Right forelimb (tissue), 1 donor: Measurements from ENCODE around the gene PRDM12.

ENCODE experiments used
- DNase-seq: peaks from one replicate; pipeline ENCODE4 v3.0.0-alpha.2; 2018

Gene PRDM12

DNA sequence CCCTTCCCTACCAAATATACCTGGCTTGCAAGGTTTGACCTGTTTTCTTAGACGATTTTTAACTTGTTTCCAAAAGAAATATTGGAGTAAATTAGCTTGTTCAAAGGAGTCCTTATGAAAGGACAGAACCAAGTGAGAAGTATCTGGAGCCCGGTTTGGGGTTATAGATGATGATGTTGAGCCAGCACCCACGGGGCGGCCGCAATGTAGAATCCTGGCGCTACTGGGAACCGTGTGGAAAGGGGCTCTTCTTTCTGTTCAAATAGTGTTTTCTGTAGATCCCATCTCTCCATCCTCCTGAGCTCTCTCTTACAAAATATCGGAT, 28.7 kb downstream of the PRDM12 start:
- no peak for DNase-seq

GRCh38 chr9:130693426-130694191, 29.2 kb downstream of the PRDM12 start, which contains the start of gene EXOSC2:
TSS of gene EXOSC2 (plus strand) at chr9:130693780. CDS start at chr9:130693792, 12 bp downstream.
- DNase-seq = peak; percentile 98

DNA sequence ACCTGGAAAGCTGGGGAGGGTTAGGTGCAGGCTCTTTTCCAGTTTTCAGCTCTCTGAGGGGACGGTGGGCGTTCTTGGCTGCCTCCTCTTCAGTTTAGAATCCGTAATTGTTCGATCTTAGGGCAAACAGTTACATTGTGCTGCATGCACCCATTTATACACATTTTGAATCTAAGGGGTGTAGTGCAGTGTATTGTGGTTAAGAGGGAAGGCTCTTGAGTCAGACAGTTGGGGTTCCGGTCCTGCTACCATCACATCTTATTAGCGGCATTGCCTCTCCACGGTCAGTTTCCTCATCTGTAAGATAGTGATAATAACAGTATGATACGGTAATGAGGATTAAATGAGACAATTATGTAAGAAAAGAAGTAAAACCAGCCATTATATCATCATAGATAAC, 29.8 kb downstream of the PRDM12 start:
- DNase-seq = no peak

DNA sequence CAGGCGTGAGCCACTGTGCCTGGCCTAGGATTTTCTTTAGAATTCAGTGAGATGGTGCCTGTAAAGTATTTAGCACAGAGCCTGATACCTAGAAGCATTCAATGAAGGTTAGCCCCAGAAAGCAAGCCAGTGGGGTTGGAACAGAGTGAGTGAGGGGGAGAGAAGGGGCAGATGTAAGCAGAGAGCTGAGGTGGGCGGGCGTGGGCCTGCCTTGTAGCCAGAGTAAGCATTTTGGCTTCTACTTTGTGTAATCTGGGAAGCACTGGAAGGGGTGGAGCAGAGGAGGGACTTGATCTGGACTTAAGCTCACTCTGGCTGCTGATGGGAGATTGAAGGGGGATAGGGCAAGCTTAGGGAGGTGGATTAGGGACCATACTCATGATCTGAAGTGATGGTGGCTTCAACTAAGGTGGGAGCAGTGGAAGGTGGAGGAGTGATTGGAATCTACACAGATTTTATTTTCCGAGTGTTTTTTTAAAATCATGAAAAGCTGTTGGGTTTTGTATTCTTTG, 31.8 kb downstream of the PRDM12 start:
- no peak for DNase-seq

DNA sequence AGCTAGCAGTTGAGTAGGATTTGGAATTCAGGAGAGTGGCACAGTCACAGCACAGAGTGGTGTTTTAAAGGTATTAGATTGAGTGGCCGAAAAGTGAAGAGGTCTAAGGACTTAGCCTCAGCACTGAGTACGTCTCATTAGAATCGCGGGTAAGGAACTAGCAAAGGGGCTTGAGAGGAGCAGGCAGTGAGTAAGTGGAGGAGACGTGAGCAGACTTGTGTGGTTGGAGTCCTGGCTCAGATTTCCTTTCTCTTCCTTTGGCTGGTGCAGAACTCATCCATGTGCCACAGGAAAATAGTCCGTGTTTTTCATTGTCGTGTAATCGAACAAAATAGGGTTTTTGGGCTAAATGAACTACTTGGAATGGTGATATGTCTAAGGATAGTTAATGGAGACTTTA, 32.6 kb downstream of the PRDM12 start:
- no peak for DNase-seq

DNA sequence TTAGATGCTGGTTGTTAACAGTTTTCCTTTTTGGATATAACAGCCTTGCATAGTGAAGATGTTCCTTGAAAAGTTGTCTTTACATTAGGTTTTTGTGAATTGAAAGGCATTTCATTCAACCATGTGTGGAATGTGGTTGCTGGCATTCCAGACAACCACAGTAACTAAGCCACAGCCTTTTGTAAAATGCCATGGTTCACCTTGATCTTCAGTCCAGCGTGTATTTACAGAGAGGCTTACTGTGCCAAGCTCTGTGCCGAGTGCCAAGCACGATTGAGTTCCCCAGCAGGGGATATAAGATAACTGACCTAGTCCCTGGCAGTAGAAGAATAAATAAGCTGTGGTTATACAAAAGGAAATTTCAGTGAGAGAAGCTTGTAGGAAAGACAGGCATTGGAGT, 34.1 kb downstream of the PRDM12 start:
- no peak for DNase-seq

DNA sequence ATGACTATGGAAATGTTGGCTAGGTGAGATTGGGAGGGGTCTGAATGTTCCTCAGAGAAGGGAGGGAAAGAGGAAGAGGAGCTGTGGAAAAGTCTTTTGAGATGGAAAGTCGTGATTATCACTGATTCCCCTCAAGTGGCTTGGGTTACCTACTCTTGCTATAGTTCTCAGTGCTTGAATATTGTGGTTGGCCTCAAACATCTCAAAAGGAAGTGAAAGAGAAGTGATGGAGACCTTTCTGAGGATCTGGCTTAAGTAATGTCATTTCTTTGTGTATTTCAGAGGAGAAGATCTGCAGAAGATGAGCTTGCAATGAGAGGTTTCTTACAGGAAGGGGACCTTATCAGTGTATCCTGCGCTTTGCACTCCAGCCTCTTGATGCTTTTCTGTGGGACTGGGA, 34.7 kb downstream of the PRDM12 start:
- no peak for DNase-seq

- DNase-seq = peak; percentile 77
Measured at GRCh38 chr9:130701059-130702022, 36.9 kb downstream of the PRDM12 start.

GRCh38 chr9:130703501-130703900, 39.1 kb downstream of the PRDM12 start:
- DNase-seq = no peak

DNA sequence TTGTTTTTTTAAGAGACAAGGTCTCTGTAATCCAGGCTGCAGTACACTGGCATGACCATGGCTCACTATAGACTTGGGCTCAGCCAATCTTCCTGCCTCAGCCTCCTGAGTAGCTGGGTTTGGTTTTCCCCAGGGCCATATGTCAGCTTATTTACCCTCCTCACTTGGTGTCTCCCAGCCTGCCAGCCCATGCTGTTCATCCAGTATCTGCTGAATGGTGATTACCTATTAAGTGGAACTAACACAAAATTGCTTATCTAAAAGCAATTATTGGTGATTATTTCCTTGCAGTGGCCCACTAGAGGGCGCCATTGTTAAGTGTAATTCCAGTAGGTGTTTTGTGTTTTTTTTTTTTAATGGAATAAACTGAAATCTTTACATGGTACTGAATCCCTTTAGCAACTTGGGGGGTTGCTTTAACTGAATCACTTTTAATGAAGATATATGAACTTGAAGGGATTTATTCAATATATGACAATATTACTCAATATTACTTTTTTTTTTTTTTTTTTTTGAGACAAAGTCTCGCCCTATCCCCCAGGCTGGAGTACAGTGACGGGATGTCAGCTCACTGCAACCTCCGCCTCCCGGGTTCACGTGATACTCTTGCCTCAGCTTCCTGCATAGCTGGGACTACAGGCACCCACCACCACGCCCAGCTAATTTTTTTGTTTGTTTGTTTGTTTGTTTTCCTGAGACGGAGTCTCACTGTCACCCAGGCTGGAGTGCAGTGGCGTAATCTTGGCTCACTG, 43.0 kb downstream of the PRDM12 start:
- peak; percentile 69 for DNase-seq

GRCh38 chr9:130710822-130711352, 46.5 kb downstream of the PRDM12 start:
- DNase-seq = no peak

DNA sequence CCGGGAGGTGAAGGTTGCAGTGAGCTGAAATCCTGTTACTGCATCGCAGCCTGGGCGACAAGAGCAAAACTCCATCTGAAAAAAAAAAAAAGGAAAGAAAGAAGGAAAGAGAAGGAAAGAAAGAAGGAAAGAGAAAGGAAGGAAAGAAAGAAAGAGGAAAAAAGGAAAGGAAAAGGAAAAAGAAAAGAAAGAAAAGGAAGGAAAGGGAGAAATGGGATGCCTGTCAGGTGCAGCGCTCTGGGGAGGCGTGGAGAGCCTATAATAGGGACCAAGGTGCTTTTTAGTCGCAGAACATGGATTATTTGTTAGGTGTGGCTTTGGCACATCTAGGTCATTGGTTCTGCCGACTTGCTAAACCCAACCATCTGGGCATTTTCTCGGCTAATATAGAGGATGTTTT, 47.1 kb downstream of the PRDM12 start:
- DNase-seq = no peak

DNA sequence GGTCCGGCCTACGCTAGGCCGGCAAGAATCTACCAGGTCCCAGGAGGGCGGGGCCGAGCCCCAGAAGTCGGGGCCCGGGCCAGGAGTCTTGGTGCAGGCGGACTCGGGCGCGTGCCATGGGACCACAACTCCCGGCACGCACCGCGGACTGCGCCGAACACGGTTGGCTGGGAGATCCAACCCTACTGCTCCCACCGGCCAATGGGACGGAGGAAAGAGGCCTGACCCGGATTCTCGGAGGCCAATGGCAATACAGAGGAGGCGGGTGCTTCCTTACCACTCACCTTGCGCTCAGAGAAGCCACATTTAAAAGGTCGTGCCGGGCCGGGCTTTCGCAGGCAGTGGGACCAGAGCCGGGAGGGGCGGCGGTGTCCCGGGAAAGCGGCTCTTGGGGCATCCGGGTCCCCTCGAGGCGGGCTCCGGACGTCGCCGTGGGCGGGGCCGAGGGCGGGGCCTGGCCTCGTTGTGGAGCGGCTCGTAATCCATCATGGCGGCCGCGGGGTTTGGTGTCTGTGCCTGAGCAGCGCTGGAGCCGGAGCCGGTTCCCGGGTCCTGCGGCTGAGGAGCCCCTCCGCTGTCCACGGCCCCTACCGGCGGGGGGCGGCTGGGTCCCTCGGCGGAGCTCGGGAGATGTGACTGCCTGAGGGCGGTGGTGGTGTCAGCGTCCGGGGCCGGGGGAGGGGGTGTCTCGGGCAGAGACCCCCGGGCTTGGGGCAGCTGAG, 48.3 kb downstream of the PRDM12 start:
- DNase-seq = peak; percentile 98

- DNase-seq = peak; percentile 52
Measured at GRCh38 chr9:130713286-130713960, 49.0 kb downstream of the PRDM12 start.

- no peak for DNase-seq
Measured at GRCh38 chr9:130714586-130715110, 50.3 kb downstream of the PRDM12 start.

- no peak for DNase-seq
Measured at GRCh38 chr9:130715270-130715669, 50.9 kb downstream of the PRDM12 start.

DNA sequence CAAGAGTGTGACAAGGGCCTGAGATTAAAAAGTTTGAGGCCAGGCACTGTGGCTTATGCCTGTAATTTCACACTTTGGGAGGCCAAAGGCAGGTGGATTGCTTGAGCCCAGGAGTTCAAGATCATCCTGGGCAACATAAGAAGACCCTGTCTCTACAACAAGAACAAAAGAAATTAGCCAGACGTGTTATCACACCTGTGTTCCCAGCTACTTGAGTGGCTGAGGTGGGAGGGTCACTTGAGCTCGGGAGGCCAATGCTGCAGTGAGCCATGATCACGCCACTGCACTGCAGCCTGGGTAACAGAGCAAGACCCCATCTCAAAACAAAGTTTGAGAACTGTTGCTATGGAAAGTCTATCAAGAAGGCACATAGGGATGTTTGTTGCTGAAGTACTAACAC, 54.2 kb downstream of the PRDM12 start:
- no peak for DNase-seq

DNA sequence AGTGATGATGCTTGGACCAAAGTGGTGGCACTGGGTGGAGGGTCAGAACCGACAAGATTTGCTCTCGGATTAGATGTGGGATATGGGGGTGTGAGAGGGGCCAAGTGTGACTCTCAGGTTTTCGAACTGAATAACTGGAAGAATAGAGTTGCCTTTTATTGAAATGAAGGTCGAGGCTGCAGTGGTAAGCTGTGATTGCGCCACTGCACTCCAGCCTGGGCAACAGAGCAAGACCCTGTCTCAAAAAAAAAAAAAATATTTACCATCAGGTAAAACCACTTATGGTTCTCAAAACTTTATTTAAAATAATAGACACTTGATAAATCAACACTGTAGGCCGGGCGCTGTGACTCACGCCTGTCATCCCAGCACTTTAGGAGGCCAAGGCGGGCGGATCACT, 56.4 kb downstream of the PRDM12 start:
- DNase-seq = no peak

DNA sequence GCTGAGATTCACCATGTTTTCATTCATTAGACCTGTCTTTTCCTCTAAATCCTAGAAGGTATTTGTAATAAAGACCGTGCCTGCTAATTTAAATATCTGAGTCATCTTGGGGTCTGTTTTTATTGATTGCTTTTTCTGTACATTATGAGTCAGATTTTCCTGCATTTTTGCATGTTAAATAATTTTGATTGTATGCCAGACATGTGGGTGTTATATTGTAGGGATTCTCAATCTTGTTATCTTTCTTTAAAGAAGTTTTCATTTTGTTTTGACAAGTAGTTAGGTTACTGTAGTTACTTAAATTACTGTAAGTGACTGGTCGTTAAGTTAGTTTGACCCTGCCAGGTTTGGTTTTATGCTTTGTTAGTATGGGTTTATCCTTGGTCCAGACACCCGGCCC, 64.3 kb downstream of the PRDM12 start:
- no peak for DNase-seq

GRCh38 chr9:130729145-130729544, 64.8 kb downstream of the PRDM12 start:
- no peak for DNase-seq

DNA sequence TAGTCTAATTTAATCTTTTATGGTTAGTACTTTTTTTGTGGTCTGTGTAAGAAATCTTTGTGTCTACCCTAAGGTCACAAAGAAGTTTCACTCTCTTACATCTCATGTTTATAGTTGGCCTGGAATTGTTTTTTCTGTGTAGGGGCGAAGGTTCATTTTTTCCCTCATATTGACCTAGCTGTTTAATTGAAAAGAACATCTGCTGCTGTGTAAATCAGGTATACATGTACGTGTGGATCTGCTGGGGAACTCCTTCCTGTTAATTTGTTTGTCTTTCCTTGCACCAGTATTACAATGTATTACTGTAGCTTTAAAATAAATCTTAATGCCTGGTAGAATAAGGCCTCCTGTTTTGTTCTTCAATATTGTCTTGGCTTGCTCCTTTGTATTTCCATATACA, 67.0 kb downstream of the PRDM12 start:
- no peak for DNase-seq
